ENCODE results near the gene LRCH4. TPM values are rescaled to one million over a fixed set of nuclear protein-coding genes. Genes with fewer than 3 reads are reported as not detected.

Gene LRCH4
- total RNA-seq: 10 to 100 TPM; 77.7 to 78.7 TPM

DNA sequence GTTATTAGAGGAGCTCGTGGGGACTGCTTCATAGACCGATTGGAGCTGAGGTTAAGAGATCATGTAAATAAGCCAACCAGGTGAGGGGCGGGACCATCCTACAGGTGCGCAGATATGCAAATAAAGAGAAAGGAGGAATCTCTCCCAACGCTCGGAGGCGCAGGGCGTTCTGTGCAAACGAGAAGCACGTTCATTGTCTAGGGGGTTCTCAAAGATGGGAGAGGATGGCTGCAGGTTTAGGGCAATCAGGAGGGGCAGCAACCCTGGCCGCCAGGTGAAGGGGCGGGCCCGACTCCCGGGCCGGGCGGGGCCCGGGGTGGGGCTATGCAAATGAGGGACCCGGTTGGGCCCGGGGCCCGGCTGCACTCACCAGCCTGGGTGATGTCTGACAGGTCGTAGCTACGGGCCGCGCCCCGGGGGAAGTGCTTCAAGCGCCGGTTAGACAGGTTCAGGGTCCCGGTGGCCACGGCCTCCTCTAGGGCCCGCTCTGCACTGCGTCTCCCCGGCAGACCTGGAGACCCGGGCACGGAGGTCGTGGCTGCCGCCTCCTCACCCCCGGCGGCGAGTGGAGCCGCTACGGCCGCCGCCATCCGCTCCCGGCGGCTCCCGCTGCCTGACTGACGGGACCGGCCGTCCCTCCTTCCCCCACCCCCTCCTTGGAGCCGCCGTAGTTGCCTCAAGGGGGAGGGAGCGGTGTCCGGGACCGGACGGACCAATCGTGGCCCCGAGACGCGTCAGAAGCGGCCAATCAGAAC lies at the start of gene LRCH4:
TSS of gene LRCH4 (minus strand) at position 619 of the 755 bp plus-strand sequence. CDS start at position 590, 29 bp downstream.
- CTCF ChIA-PET: interaction anchor here (0.6 to 6.4 kb wide), 23 partner anchors 14 to 140 kb away, joined by 3 to 39 read pairs (median 5); partner anchors contain the start of genes MOSPD3 and POP7
- peak; percentile 67 for DNase-seq
- intact Hi-C loops (cut with micrococcal nuclease): no loop called here
- Mint-ChIP-seq H3K27me3 (peaks cover 5% of the 10 kb centered on the region), H3K4me3 (peak within 1 kb of the TSS; percentile 98), H3K9me3 (no peaks in the 10 kb centered on the region), H3K27ac (peak within 1 kb of the TSS; percentile 93), H3K36me3 (ENCODE audit: low read depth) (peaks cover 2% of the 10 kb centered on the region), H3K4me1 (ENCODE audit: low read depth) (peaks cover 20% of the 10 kb centered on the region)
- no peak for TF ChIP-seq CTCF (IDR thresholded peaks at IDR 0.05)
- peak; percentile 5 for ATAC-seq
- POLR2A ChIA-PET: interaction anchor here (0.6 to 4.9 kb wide), 19 partner anchors 8 to 156 kb away, joined by 3 to 22 read pairs (median 5); partner anchors contain the start of genes AGFG2, MEPCE, MOSPD3 and PCOLCE

- no peaks in the 10 kb centered on the region for H3K9me3 Mint-ChIP-seq
- peaks cover 4% of the 10 kb centered on the region for H3K27me3 Mint-ChIP-seq
- intact Hi-C loops (cut with micrococcal nuclease): no loop called here
- peak; percentile 51 for TF ChIP-seq CTCF (IDR thresholded peaks at IDR 0.05)
- peak overlapping the region; percentile 93 for H3K27ac Mint-ChIP-seq
- peaks cover 23% of the 10 kb centered on the region for H3K4me1 Mint-ChIP-seq (ENCODE audit: low read depth)
- H3K4me3 Mint-ChIP-seq: peak overlapping the region; percentile 82
- CTCF ChIA-PET: interaction anchor here (0.9 to 4.2 kb wide), 17 partner anchors 7 to 219 kb away, joined by 3 to 46 read pairs (median 6); partner anchors contain the start of genes FBXO24, GIGYF1, LRCH4 and MOSPD3
- peaks cover 6% of the 10 kb centered on the region for H3K36me3 Mint-ChIP-seq (ENCODE audit: low read depth)
- ATAC-seq (peak; percentile 77), DNase-seq (peak; percentile 73)
- POLR2A ChIA-PET: interaction anchor here (0.5 to 1.3 kb wide), 9 partner anchors 17 to 576 kb away, joined by 3 to 4 read pairs (median 3); partner anchors contain the start of genes MOSPD3 and POP7
Measured at GRCh38 chr7:100632951-100633717, 47.2 kb upstream of the LRCH4 start.

DNA sequence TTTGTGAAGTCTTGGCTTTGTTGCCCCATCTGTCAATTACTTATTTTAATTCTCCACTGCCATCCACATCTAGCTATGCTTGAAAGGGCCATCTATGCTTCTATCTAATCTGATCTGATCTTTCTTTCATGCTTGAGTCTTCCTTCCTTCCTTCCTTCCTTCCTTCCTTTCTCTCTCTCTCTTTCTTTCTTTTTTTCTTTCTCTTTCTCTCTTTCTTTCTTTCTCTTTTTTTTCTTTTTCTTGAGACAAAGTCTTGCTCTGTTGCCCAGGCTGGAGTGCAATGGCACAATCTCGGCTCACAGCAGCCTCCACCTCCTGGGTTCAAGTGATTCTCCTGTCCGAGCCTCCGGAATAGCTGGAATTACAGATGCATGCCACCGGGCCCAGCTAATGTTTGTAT lies 44.1 kb upstream of the LRCH4 start:
- intact Hi-C loops (cut with micrococcal nuclease): no loop called here
- peaks cover 3% of the 10 kb centered on the region for H3K36me3 Mint-ChIP-seq (ENCODE audit: low read depth)
- H3K4me3 Mint-ChIP-seq: no peak overlapping the region
- ChIA-PET CTCF (interaction anchor here (1.0 to 1.8 kb wide), 9 partner anchors 9 to 96 kb away, joined by 4 to 8 read pairs (median 5); partner anchors contain the start of genes FBXO24, GNB2, MOSPD3 and POP7), POLR2A (interaction anchor here (0.9 to 2.1 kb wide), 5 partner anchors 16 to 221 kb away, joined by 3 to 5 read pairs (median 3); no protein-coding TSS in a partner anchor)
- H3K4me1 Mint-ChIP-seq (ENCODE audit: low read depth): peaks cover 36% of the 10 kb centered on the region
- ATAC-seq: no peak
- no peak for TF ChIP-seq CTCF (IDR thresholded peaks at IDR 0.05)
- H3K9me3 Mint-ChIP-seq: no peaks in the 10 kb centered on the region
- H3K27ac Mint-ChIP-seq: peak overlapping the region; percentile 51
- no peak for DNase-seq
- peaks cover 4% of the 10 kb centered on the region for H3K27me3 Mint-ChIP-seq

DNA sequence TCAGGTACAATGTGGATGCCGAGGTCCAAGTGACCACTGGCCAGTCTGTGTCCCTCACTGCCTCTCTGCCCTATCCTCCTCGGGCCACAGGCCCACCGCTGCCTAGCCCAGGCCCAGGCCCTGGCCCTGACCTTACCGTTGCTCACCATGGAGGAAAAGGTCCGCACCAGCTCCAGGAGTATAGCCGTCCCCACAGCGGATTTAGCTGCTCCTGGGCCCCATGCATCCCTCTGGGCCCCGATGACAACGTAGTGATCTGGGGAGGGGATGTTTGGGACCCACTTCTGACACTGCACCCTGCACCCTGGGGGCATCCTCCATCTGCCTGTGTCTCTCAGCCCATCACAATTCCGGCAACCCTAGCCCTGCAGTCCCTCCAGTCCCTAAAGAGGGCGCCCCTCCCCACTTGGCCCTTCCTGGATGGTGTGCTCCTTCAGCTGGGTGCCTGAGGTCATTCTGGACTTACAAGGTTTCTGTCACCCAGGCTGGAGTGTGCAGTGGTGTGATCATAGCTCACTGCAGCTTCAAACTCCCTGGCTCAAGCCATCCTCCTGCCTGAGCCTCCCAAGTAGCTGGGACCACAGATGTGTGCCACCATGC lies 43.3 kb upstream of the LRCH4 start:
- TF ChIP-seq CTCF (IDR thresholded peaks at IDR 0.05): peak; percentile 29
- ATAC-seq (no peak), DNase-seq (peak; percentile 55)
- ChIA-PET CTCF (interaction anchor here (0.8 to 4.8 kb wide), 9 partner anchors 9 to 96 kb away, joined by 3 to 16 read pairs (median 5); partner anchors contain the start of genes FBXO24, GNB2 and POP7), POLR2A (interaction anchor here (0.8 to 2.1 kb wide), 6 partner anchors 10 to 222 kb away, joined by 3 to 5 read pairs (median 3); partner anchors contain the start of gene MOSPD3)
- Mint-ChIP-seq H3K27ac (no peak overlapping the region), H3K27me3 (peaks cover 2% of the 10 kb centered on the region), H3K4me1 (ENCODE audit: low read depth) (peaks cover 36% of the 10 kb centered on the region), H3K4me3 (no peak overlapping the region), H3K36me3 (ENCODE audit: low read depth) (peaks cover 2% of the 10 kb centered on the region), H3K9me3 (no peaks in the 10 kb centered on the region)
- intact Hi-C loops (cut with micrococcal nuclease): no loop called here

Data from activated CD8-positive, alpha-beta T cell treated with anti-CD3 and anti-CD28 coated beads for 36 hours (primary cell).